ENCODE measurements around the gene RERE. TPM values are rescaled to one million over a fixed set of nuclear protein-coding genes. Genes with fewer than 3 reads are reported as not detected.

RERE gene
- total RNA-seq, 4 donors from 2014 or later: 51.2 to 1,226 (median 253) TPM

- Histone ChIP-seq H3K36me3 (no peaks in the 10 kb centered on the region), H3K4me1 (peaks cover 0 to 5% of the 10 kb centered on the region in 2 donors), H3K27ac (peak overlapping the region in 1 of 2 donors; percentile 5), H3K27me3 (no peaks in the 10 kb centered on the region), H3K4me3 (no peak overlapping the region), H3K9me3 (no peaks in the 10 kb centered on the region)
- TF ChIP-seq POLR2A (IDR thresholded peaks at IDR 0.05): no peak
- TF ChIP-seq, protein P1, sequence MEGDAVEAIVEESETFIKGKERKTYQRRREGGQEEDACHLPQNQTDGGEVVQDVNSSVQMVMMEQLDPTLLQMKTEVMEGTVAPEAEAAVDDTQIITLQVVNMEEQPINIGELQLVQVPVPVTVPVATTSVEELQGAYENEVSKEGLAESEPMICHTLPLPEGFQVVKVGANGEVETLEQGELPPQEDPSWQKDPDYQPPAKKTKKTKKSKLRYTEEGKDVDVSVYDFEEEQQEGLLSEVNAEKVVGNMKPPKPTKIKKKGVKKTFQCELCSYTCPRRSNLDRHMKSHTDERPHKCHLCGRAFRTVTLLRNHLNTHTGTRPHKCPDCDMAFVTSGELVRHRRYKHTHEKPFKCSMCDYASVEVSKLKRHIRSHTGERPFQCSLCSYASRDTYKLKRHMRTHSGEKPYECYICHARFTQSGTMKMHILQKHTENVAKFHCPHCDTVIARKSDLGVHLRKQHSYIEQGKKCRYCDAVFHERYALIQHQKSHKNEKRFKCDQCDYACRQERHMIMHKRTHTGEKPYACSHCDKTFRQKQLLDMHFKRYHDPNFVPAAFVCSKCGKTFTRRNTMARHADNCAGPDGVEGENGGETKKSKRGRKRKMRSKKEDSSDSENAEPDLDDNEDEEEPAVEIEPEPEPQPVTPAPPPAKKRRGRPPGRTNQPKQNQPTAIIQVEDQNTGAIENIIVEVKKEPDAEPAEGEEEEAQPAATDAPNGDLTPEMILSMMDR (IDR thresholded peaks at IDR 0.05): no peak
- intact Hi-C loops (cut with DNase I; ENCODE audit: low total_unique reads): no loop called here
- DNase-seq: no peak
These were observed 248.2 kb downstream of the RERE start for GRCh38 chr1:8569242-8569641.

GRCh38 chr1:8568837-8569236 is 248.6 kb downstream of the RERE start:
- H3K27me3 ChIP-seq: no peaks in the 10 kb centered on the region
- intact Hi-C loops (cut with DNase I; ENCODE audit: low total_unique reads): no loop called here
- TF ChIP-seq, protein P1 (IDR thresholded peaks at IDR 0.05): no peak
- TF ChIP-seq POLR2A (IDR thresholded peaks at IDR 0.05): no peak
- peaks cover 0 to 5% of the 10 kb centered on the region in 2 donors for H3K4me1 ChIP-seq
- H3K27ac ChIP-seq: no peak overlapping the region
- no peaks in the 10 kb centered on the region for H3K36me3 ChIP-seq
- no peaks in the 10 kb centered on the region for H3K9me3 ChIP-seq
- no peak overlapping the region for H3K4me3 ChIP-seq
- no peak for DNase-seq

GRCh38 chr1:8567146-8567545 is 250.3 kb downstream of the RERE start:
- no peaks in the 10 kb centered on the region for H3K27me3 ChIP-seq
- H3K36me3 ChIP-seq: no peaks in the 10 kb centered on the region
- intact Hi-C loops (cut with DNase I; ENCODE audit: low total_unique reads): no loop called here
- no peak for TF ChIP-seq POLR2A (IDR thresholded peaks at IDR 0.05)
- TF ChIP-seq, protein P1 (IDR thresholded peaks at IDR 0.05): no peak
- H3K27ac ChIP-seq: no peak overlapping the region
- DNase-seq: no peak
- peaks cover 0 to 1% of the 10 kb centered on the region in 2 donors for H3K4me1 ChIP-seq
- no peaks in the 10 kb centered on the region for H3K9me3 ChIP-seq
- H3K4me3 ChIP-seq: no peak overlapping the region

DNA sequence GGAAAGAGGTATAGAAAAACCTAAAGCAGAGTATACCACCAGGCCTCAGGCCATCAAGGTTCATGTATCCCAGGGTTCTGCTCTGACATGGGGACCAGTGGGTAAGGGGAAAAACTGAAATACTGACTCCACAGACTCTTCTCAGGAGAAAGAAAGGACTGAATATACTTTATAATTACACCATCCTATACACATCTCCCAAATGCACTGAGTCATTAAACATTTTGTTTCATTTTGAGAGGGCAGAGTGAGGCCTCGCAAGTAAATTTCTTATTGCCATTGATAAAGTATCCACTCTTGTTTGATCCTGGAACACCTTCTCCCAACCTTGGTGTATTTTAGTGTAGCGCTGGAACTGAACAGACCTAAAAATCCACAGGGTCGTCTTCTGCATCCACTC is 251.6 kb downstream of the RERE start:
- Histone ChIP-seq H3K27ac (no peak overlapping the region), H3K36me3 (no peaks in the 10 kb centered on the region), H3K9me3 (no peaks in the 10 kb centered on the region), H3K4me1 (peaks cover 0 to 5% of the 10 kb centered on the region in 2 donors), H3K27me3 (no peaks in the 10 kb centered on the region), H3K4me3 (no peak overlapping the region)
- no peak for TF ChIP-seq POLR2A (IDR thresholded peaks at IDR 0.05)
- TF ChIP-seq, protein P1 (IDR thresholded peaks at IDR 0.05): no peak
- no peak for DNase-seq
- intact Hi-C loops (cut with DNase I; ENCODE audit: low total_unique reads): no loop called here

GRCh38 chr1:8563944-8564537 is 253.4 kb downstream of the RERE start:
- TF ChIP-seq POLR2A (IDR thresholded peaks at IDR 0.05): no peak
- TF ChIP-seq, protein P1 (IDR thresholded peaks at IDR 0.05): no peak
- Histone ChIP-seq H3K36me3 (no peaks in the 10 kb centered on the region), H3K4me1 (peaks cover 0 to 13% of the 10 kb centered on the region in 2 donors), H3K27me3 (no peaks in the 10 kb centered on the region), H3K9me3 (no peaks in the 10 kb centered on the region), H3K27ac (peak overlapping the region; percentile 68 to 72), H3K4me3 (no peak overlapping the region)
- intact Hi-C loops (cut with DNase I; ENCODE audit: low total_unique reads): no loop called here
- DNase-seq: no peak

Measured in uterus (tissue), 4 donors.